Cerebellar nuclear complex (tissue), 1 donor: ENCODE results near the gene ITPR3.

Experiments used
- DNase-seq, 2 experiments: peaks; one replicate each; lab custom pipeline; 2025; lab: John Stamatoyannopoulos, UW

Gene ITPR3

DNA sequence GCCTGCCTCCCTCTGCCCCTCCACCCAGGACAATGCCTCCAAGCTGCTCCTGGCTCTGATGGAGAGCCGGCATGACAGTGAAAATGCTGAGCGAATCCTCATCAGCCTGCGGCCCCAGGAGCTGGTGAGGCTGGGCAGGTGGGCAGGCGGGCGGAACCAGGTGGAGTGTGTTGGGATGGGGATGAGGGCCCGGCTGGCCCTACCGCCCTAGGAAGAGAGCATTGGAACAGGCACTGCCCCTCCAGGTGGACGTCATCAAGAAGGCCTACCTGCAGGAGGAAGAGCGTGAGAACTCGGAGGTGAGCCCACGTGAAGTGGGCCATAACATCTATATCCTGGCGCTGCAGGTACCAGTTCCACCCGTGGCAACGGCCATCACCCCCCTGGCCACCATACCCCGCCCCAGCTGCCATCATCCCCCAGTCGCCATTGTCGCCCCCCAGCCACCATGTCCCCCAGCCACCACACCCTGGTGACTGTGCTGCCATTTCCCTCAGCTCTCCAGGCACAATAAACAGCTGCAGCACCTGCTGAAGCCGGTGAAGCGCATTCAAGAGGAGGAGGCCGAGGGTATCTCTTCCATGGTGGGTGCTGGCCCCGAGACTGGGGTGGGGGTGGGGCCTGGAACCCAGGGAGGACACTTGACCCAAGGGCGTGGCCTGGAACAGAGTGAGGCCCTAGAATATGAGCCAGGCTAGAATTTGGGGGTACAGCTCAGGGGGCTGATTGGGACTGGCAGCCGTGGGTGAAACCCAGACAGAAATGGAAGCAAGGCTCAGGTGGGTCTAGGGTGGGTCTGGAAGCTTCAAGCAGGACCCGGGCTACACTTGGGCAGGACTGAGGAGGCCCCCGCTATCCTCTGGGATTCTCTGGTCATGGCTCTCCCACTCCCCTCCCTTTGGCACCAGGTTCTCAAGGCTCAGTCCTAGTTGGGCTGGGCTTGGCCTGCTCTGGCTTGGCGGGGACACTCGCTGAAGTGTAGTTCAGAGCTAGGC, 66.2 kb downstream of the ITPR3 start:
- DNase-seq: no peak

- DNase-seq: no peak
Observed at GRCh38 chr6:33688006-33688405, 66.9 kb downstream of the ITPR3 start.

GRCh38 chr6:33688451-33689147, 67.5 kb downstream of the ITPR3 start:
- DNase-seq: no peak

GRCh38 chr6:33689148-33689494, 68.0 kb downstream of the ITPR3 start:
- no peak for DNase-seq

- no peak for DNase-seq
Observed at GRCh38 chr6:33689879-33690278, 68.8 kb downstream of the ITPR3 start.

DNA sequence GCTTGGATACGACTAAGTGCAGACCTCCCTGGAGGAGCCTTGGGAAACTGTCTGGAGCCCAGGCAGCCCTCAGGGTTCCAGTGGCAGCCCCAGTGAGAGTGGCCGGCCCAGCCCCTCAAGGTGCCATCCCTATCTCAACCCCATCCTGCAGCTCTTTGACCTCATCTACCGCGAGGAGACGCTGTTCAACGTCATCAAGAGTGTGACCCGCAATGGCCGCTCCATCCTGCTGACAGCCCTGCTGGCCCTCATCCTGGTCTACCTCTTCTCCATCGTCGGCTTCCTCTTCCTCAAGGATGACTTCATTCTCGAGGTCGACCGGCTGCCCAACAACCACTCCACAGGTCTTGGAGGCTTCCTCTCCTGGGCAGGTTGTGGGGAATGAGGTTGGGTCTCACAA, 69.6 kb downstream of the ITPR3 start:
- DNase-seq: no peak

- no peak for DNase-seq
Observed at GRCh38 chr6:33691456-33692077, 70.4 kb downstream of the ITPR3 start.

GRCh38 chr6:33692078-33692759, 71.1 kb downstream of the ITPR3 start:
- DNase-seq: no peak

DNA sequence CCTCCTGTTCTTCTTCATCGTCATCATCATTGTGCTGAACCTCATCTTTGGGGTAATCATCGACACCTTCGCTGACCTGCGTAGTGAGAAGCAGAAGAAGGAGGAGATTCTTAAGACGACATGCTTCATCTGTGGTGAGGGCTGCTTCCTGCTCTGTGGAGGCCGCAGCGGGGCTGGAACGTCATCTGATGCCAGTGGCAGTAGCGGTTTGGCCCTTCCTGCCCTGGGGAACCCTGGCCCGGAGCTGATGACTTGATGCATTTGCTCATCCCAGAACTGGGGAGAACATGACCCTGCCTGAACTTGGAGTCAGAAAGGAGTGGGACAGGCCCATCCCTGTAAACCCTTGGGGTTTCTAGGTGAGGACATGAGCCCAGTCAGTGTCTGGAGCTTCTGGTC, 71.6 kb downstream of the ITPR3 start:
- no peak for DNase-seq

- peak in 1 of 2 experiments; percentile 16 for DNase-seq
Observed at GRCh38 chr6:33693186-33694105, 72.3 kb downstream of the ITPR3 start.

DNA sequence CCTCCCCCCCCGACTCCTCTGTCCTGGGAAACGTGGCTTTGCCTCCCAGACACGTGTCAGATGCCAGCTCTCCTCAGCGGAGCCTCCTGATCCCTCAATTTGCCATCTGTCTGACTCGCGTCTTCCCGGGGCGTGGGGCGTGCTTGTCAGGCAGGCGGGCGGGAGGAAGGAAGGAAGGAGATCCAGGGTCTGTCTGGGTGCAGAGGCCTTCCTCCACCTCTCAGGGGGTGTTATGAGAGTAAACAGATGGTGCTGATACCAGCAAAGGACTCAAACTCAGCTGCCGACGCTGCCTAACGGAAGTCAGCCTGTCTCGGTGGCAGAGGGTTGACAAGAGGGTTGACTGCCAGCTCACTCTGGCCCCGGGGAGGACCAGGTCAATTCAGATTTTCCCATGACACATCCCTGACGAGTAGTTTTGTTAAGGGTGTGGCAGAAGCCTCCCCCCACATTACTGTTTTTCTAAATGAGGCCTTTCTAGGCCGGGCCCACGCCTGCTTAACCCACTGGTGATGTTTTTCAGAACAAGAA, 73.3 kb downstream of the ITPR3 start:
- DNase-seq: peak; percentile 42 to 78

- no peak for DNase-seq
Observed at GRCh38 chr6:33694977-33695376, 73.9 kb downstream of the ITPR3 start.

DNA sequence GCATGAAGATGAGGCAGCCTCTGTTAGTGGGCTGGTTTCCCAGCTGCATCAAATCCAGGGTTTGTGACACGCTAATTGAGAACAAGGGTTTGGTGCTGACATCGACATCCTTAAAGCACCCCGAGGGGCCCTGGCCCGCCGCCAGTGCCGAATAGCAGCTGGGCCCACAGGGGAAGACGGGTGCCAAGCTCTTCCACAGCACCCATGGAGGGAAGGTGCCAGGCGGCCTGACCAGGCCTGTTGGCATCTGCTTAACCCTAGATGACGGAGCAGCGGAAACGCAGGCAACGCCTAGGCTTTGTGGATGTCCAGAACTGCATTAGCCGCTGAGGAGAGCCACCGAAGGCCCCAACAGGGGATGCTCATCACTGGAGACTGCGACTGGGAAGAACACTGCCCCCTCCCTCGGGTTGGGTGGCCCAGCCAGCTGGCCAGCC, 74.3 kb downstream of the ITPR3 start:
- DNase-seq: no peak

- no peak for DNase-seq
Observed at GRCh38 chr6:33696076-33696475, 75.0 kb downstream of the ITPR3 start.

DNA sequence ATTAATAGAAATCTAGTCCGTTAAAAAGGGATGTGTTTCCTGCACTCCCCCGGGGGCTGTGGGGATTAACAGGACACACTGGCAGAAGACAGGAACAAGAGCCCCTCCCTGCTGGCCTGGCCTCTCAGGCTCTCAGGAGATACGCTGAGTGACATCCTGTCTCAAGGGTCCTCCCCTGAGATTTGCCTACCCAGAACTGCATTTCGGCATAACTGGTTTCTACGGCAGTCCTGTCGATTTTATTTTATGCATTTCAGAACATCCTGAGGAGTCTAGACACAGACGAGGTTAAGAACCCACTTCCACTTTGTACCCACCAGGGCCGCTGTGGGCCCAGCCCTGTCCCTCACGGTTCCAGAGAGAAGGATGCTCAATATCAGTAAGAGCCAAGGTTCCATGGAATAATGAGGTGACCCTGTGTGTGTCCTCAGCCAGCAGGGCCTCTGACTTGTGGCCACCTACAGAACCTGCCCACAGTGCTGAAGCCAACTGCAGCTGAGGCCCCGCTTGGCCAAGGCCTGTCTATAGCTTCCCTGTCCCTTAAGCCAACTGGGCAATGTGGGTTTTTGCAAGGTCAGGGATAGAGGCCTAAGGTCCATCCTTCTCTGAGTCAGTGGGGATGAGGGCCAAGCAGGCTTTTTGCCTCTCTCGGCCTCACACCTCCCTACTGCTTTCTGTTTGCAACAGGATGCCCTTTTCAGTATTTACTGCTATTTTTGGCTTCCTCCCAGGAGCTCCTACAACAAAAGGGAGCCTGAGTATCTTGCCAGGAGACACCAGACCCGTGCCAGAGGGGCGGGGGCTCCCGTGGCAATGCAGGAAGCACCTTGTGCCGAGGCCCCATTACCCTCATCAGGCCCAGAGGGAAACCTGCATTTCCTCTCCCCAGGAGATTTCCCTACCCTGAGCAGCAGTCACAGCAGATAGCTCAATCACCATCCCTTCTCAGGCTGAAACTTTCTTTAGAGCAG, 75.7 kb downstream of the ITPR3 start:
- no peak for DNase-seq

- DNase-seq: no peak
Observed at GRCh38 chr6:33697845-33698244, 76.7 kb downstream of the ITPR3 start.

DNA sequence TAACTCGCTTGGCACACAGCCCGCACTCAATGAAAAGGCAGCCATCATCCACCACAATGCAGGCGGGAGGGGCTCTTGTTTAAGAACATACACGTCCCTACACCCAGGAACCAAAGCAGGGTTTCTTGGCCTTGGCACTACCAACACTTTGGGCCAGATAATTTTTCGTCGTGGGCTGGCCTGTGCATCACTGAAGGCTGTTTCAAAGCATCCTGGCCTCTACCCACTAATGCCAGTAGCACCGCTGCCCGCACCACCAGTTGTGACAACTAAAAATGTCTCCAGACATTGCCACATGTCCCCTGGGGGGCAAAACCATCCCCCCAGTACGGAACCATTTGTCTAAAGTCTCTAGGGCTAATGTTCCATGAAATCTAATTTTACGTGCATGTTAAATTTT, 77.4 kb downstream of the ITPR3 start:
- DNase-seq: no peak

DNA sequence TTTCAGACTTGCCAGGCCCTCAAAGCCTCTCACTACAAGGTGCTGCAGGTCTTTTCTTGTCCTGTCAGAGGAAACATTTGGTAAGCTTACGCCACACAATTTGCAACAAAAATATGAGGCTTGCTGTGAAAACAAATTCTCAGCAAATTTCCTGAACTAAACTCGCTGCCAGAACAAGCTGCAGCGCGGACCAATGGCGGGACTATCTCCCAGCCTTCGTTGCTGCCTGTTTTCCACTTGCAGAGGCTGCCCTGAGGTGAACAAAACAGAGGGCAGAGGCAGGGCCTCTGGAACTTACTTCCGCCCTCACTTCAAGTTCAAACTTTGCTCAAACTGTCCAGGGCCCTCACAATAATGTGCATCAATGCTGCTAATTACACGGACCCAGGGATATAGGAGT, 78.0 kb downstream of the ITPR3 start:
- DNase-seq: no peak

DNA sequence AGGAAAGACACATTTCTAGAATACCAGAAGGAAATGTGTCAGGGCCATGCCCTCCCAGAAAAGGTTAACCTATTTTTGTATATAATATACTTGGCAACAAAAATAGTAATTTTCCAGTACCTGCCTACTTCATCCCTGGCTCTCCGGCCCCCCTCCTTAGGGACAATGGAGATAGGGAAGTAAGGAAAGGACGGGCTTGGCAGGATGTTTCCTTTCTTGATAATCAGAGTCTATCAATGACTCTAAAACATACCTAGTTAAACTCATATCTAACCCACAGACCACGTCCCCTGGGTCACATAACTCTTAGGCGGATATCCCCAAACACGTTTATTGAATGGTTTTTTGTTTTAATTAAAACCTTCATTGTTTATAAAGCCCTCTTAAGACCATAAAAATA, 78.6 kb downstream of the ITPR3 start:
- no peak for DNase-seq
